CD4-positive, alpha-beta T cell treated with Interleukin-21 for 1 hour (primary cell): ENCODE results near the gene MICU2.
"Not testable (repeated sequence)": the region's sequence is repeated elsewhere in the genome, so short reads cannot be mapped to it uniquely, and the experiment has no call there.

ENCODE experiments used
- DNase-seq: peaks from one replicate; pipeline ENCODE4 v3.0.0-alpha.2; 2020

MICU2 gene

GRCh38 chr13:21590665-21591456 is 13.1 kb downstream of the MICU2 start:
- DNase-seq: not testable (repeated sequence)

- no peak for DNase-seq
Observed at GRCh38 chr13:21590231-21590630, 13.7 kb downstream of the MICU2 start.

GRCh38 chr13:21589510-21589909 is 14.5 kb downstream of the MICU2 start:
- DNase-seq: not testable (repeated sequence)

GRCh38 chr13:21588411-21588810 is 15.6 kb downstream of the MICU2 start:
- not testable (repeated sequence) for DNase-seq

GRCh38 chr13:21584973-21585592 is 18.9 kb downstream of the MICU2 start:
- DNase-seq: no peak

- no peak for DNase-seq
Observed at GRCh38 chr13:21583478-21583877, 20.5 kb downstream of the MICU2 start.

- DNase-seq: no peak
Observed at GRCh38 chr13:21580736-21581135, 23.2 kb downstream of the MICU2 start.

GRCh38 chr13:21579754-21580316 is 24.1 kb downstream of the MICU2 start:
- peak; percentile 45 for DNase-seq

- DNase-seq: no peak
Observed at GRCh38 chr13:21578748-21579147, 25.2 kb downstream of the MICU2 start.

- no peak for DNase-seq
Observed at GRCh38 chr13:21576426-21576825, 27.5 kb downstream of the MICU2 start.

- DNase-seq: no peak
Observed at GRCh38 chr13:21573920-21574712, 29.9 kb downstream of the MICU2 start.

- DNase-seq: no peak
Observed at GRCh38 chr13:21569686-21570085, 34.3 kb downstream of the MICU2 start.

- DNase-seq: no peak
Observed at GRCh38 chr13:21568854-21569253, 35.1 kb downstream of the MICU2 start.

GRCh38 chr13:21567714-21568113 is 36.3 kb downstream of the MICU2 start:
- DNase-seq: no peak

- peak; percentile 30 for DNase-seq
Observed at GRCh38 chr13:21557995-21558394, 46.0 kb downstream of the MICU2 start.

GRCh38 chr13:21556051-21556450 is 47.9 kb downstream of the MICU2 start:
- DNase-seq: no peak

GRCh38 chr13:21553261-21553660 is 50.7 kb downstream of the MICU2 start:
- DNase-seq: not testable (repeated sequence)

- DNase-seq: no peak
Observed at GRCh38 chr13:21550918-21551317, 53.1 kb downstream of the MICU2 start.

GRCh38 chr13:21549633-21550032 is 54.3 kb downstream of the MICU2 start:
- DNase-seq: no peak

GRCh38 chr13:21548577-21548976 is 55.4 kb downstream of the MICU2 start:
- DNase-seq: no peak

- DNase-seq: no peak
Observed at GRCh38 chr13:21546372-21546771, 57.6 kb downstream of the MICU2 start.

- DNase-seq: no peak
Observed at GRCh38 chr13:21544515-21544914, 59.5 kb downstream of the MICU2 start.

- no peak for DNase-seq
Observed at GRCh38 chr13:21542563-21542962, 61.4 kb downstream of the MICU2 start.
